ENCODE results near the gene IFI44L. TPM values are rescaled to one million over a fixed set of nuclear protein-coding genes. Genes with fewer than 3 reads are reported as not detected.

Gene IFI44L
- total and polyA plus RNA-seq, 4 donors: 2.1 to 6.5 (median 2.9) TPM

- H3K36me3 ChIP-seq (ENCODE audit: control insufficient read depth in 4 of 4, insufficient read depth in 3 of 4, low read depth in 1 of 4, low read length in 3 of 4): no peaks in the 10 kb centered on the region
- no peaks in the 10 kb centered on the region for H3K9me3 ChIP-seq (ENCODE audit: control insufficient read depth in 4 of 4, low read length in 3 of 4)
- 96% methylated on average over 1 of the region's 1 CpG for WGBS
- no peak overlapping the region for H3K27ac ChIP-seq (ENCODE audit: low read depth in 1 of 2, low read length in 2 of 2)
- H3K4me1 ChIP-seq (ENCODE audit: control insufficient read depth in 4 of 4, insufficient read depth in 4 of 4, low read length in 3 of 4): peaks cover 4 to 14% (median 13%) of the 10 kb centered on the region in 4 donors
- no peak for DNase-seq (ENCODE audit: low spot score)
- TF ChIP-seq SP1 (IDR thresholded peaks at IDR 0.05) (peak; percentile 60), FOXA1 (IDR thresholded peaks at IDR 0.05) (no peak), RAD21 (IDR thresholded peaks at IDR 0.05) (peak in 1 of 2 donors; percentile 12), MAX (IDR thresholded peaks at IDR 0.05) (no peak), GABPA (IDR thresholded peaks at IDR 0.05 in 1 of 2, conservative IDR thresholded peaks at IDR 0.05 in 1 of 2) (no peak), REST (IDR thresholded peaks at IDR 0.05) (no peak), FOXA2 (IDR thresholded peaks at IDR 0.05) (no peak), EGR1 (IDR thresholded peaks at IDR 0.05; ENCODE audit: low read depth in 2 of 2) (no peak), RXRA (IDR thresholded peaks at IDR 0.05) (peak in 1 of 2 donors; percentile 35), HNF4G (IDR thresholded peaks at IDR 0.05) (no peak), HNF4A (conservative IDR thresholded peaks at IDR 0.05) (peak; percentile 28 to 51), TAF1 (conservative IDR thresholded peaks at IDR 0.05) (no peak), JUND (IDR thresholded peaks at IDR 0.05) (no peak), YY1 (IDR thresholded peaks at IDR 0.05) (no peak), NR2F2 (IDR thresholded peaks at IDR 0.05) (no peak)
- TF ChIP-seq, protein P1, sequence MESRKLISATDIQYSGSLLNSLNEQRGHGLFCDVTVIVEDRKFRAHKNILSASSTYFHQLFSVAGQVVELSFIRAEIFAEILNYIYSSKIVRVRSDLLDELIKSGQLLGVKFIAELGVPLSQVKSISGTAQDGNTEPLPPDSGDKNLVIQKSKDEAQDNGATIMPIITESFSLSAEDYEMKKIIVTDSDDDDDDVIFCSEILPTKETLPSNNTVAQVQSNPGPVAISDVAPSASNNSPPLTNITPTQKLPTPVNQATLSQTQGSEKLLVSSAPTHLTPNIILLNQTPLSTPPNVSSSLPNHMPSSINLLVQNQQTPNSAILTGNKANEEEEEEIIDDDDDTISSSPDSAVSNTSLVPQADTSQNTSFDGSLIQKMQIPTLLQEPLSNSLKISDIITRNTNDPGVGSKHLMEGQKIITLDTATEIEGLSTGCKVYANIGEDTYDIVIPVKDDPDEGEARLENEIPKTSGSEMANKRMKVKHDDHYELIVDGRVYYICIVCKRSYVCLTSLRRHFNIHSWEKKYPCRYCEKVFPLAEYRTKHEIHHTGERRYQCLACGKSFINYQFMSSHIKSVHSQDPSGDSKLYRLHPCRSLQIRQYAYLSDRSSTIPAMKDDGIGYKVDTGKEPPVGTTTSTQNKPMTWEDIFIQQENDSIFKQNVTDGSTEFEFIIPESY (IDR thresholded peaks at IDR 0.05): no peak
- TF ChIP-seq, protein P2, sequence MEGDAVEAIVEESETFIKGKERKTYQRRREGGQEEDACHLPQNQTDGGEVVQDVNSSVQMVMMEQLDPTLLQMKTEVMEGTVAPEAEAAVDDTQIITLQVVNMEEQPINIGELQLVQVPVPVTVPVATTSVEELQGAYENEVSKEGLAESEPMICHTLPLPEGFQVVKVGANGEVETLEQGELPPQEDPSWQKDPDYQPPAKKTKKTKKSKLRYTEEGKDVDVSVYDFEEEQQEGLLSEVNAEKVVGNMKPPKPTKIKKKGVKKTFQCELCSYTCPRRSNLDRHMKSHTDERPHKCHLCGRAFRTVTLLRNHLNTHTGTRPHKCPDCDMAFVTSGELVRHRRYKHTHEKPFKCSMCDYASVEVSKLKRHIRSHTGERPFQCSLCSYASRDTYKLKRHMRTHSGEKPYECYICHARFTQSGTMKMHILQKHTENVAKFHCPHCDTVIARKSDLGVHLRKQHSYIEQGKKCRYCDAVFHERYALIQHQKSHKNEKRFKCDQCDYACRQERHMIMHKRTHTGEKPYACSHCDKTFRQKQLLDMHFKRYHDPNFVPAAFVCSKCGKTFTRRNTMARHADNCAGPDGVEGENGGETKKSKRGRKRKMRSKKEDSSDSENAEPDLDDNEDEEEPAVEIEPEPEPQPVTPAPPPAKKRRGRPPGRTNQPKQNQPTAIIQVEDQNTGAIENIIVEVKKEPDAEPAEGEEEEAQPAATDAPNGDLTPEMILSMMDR (IDR thresholded peaks at IDR 0.05; ENCODE audit: low read depth, low read length, missing input control): no peak
- TF ChIP-seq, protein P3, sequence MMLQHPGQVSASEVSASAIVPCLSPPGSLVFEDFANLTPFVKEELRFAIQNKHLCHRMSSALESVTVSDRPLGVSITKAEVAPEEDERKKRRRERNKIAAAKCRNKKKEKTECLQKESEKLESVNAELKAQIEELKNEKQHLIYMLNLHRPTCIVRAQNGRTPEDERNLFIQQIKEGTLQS (IDR thresholded peaks at IDR 0.05): no peak
- no peak overlapping the region for H3K4me3 ChIP-seq (ENCODE audit: low read depth in 1 of 3, low read length in 3 of 3)
- H3K9ac ChIP-seq (ENCODE audit: low read depth in 1 of 2, low read length in 2 of 2): no peak overlapping the region
- no peaks in the 10 kb centered on the region for H3K27me3 ChIP-seq (ENCODE audit: control insufficient read depth in 4 of 4, insufficient read depth in 4 of 4, low read length in 3 of 4)
Measured at GRCh38 chr1:78687315-78687714, 67.1 kb downstream of the IFI44L start.
